GM21723 (cell line): ENCODE measurements around the gene STAM.

Experiments used
- ATAC-seq: cut with Tn5 transposase; IDR thresholded peaks from one replicate; pipeline ENCODE4 v1.9.1; 2021; ENCODE audit warnings: mild to moderate bottlenecking, moderate library complexity; ENCODE audit not compliant: unreplicated experiment

STAM gene

GRCh38 chr10:17758200-17758599 is 114.2 kb downstream of the STAM start:
- no peak for ATAC-seq

GRCh38 chr10:17758896-17759295 is 114.9 kb downstream of the STAM start:
- ATAC-seq, result no peak

GRCh38 chr10:17764142-17764541 is 120.2 kb downstream of the STAM start:
- no peak for ATAC-seq

GRCh38 chr10:17765602-17766001 is 121.7 kb downstream of the STAM start:
- no peak for ATAC-seq
